Stimulated activated CD8-positive, alpha-beta memory T cell treated with anti-CD3 and anti-CD28 coated beads, Interleukin-4, amount 100 ng/mL, for 4 hours (primary cell): ENCODE data around the gene NUP205.
"Not testable (repeated sequence)": the region's sequence is repeated elsewhere in the genome, so short reads cannot be mapped to it uniquely, and the experiment has no call there.

Source experiments
- DNase-seq, 2 donors: peaks; one replicate each; pipeline ENCODE4 v3.0.0-alpha.2; 2020; ENCODE audit warnings: low read depth in 2 of 2, low spot score in 1 of 2

NUP205 gene

GRCh38 chr7:135617781-135618180 lies 60.1 kb downstream of the NUP205 start:
- no peak for DNase-seq

- no peak for DNase-seq
These were observed 60.8 kb downstream of the NUP205 start for GRCh38 chr7:135618510-135618909.

GRCh38 chr7:135620447-135620846 lies 62.7 kb downstream of the NUP205 start:
- no peak for DNase-seq

GRCh38 chr7:135620980-135621850 lies 63.5 kb downstream of the NUP205 start:
- DNase-seq = no peak

- no peak for DNase-seq
These were observed 76.6 kb downstream of the NUP205 start for GRCh38 chr7:135634191-135634878.

- DNase-seq = not testable (repeated sequence)
These were observed 82.0 kb downstream of the NUP205 start for GRCh38 chr7:135639690-135640089.

GRCh38 chr7:135644154-135644553 lies 86.4 kb downstream of the NUP205 start:
- no peak for DNase-seq

- DNase-seq = no peak
These were observed 87.0 kb downstream of the NUP205 start for GRCh38 chr7:135644729-135645128.

GRCh38 chr7:135645296-135645904 lies 87.7 kb downstream of the NUP205 start:
- DNase-seq = no peak

- DNase-seq = no peak
These were observed 90.0 kb downstream of the NUP205 start for GRCh38 chr7:135647755-135648154.

GRCh38 chr7:135648235-135648634 lies 90.5 kb downstream of the NUP205 start:
- DNase-seq = no peak

GRCh38 chr7:135650831-135651573 lies 93.3 kb downstream of the NUP205 start:
- DNase-seq = no peak

GRCh38 chr7:135653340-135654080 lies 95.8 kb downstream of the NUP205 start:
- no peak for DNase-seq

GRCh38 chr7:135658564-135658963 lies 100.8 kb downstream of the NUP205 start:
- no peak for DNase-seq

GRCh38 chr7:135659159-135659846 lies 101.6 kb downstream of the NUP205 start:
- DNase-seq = no peak

GRCh38 chr7:135661311-135662122 lies 103.8 kb downstream of the NUP205 start:
- no peak for DNase-seq

GRCh38 chr7:135662123-135662372 lies 104.3 kb downstream of the NUP205 start:
- DNase-seq = no peak

- DNase-seq = peak; percentile 92 to 95
These were observed 104.8 kb downstream of the NUP205 start, which contains the start of gene STMP1 for GRCh38 chr7:135662373-135663114. TSS of gene STMP1 (plus strand) at chr7:135662514.
